ENCODE results near the gene ABLIM1.

ABLIM1 gene

GRCh38 chr10:114623661-114624294, 34.3 kb downstream of the ABLIM1 start:
- no peak for DNase-seq (ENCODE audit: low read depth)

DNA sequence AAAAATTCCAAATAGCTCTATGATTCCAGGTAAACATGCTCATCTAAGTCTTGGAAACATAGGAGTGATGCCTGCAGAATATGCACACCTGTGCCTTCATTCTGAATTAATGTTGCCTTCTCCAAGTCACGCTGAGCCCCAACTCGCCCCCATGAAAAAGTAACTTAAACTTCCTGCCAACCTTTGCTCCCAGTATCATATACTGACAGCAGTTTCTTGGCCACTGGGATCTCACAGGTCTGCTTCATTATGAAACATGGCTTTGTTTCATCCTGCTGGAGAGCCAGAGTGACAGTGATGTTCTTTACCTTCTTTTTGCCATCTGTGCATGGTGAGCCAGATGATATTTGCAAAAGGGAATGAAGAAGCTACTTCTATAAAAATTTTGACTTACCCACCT, 34.9 kb downstream of the ABLIM1 start:
- DNase-seq (ENCODE audit: low read depth) = no peak

DNA sequence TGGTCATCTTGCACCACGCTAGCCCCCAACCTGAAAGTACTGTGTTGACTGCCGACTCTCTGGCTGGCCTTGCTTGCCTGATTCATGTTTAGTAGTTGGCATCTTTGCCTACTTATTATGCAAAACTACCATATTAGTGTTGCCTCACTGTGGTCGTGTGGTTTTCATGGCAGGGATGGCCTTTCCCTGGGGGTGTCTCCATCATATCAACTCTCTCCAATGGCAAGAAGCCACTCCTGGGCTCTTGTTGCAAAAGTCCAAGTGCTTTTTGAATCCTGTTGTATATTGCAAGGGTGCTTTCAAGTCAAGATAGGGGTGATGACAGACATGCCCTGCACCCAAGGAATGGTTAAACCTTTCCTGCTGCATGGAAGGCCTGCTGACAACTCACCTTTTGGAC, 39.4 kb downstream of the ABLIM1 start:
- DNase-seq (ENCODE audit: low read depth) = no peak

- DNase-seq (ENCODE audit: low read depth) = no peak
Observed at GRCh38 chr10:114616516-114616915, 41.6 kb downstream of the ABLIM1 start.

- DNase-seq (ENCODE audit: low read depth) = no peak
Observed at GRCh38 chr10:114616103-114616502, 42.0 kb downstream of the ABLIM1 start.

GRCh38 chr10:114615600-114616007, 42.5 kb downstream of the ABLIM1 start:
- no peak for DNase-seq (ENCODE audit: low read depth)

DNA sequence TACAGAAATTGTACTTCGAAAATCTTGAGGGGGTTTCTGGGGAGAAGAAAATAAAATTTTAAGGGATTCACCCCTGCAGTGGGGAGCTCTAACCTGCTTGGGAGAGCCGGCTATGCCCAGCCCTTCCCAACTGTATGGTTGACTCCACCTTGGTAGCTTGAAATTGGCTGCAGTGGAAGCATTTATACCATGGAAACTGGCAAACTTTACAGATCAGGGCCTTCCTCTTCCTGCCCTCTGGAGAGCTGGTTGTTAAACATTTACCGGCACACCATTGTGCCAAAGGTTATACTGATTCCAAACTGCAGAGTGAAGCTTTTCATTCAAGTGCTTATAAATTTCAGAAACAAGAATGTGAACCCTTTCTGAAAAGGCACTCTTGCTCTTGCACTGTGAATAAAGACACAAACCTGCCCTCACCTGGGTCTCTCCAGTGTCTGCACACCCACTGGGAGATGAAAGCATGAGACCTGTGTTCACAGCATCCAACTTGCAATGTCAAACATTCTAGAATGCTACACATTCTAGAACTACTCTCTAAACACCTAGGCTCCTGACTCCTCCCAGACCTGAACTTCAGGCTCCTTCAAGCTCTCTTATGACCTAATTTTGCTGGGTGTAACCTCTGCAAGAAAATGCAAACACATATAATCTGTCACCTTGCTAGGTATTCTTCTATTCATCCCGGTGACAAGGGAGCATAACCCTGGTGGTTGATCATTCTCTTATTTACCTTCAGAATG, 44.7 kb downstream of the ABLIM1 start:
- DNase-seq (ENCODE audit: low read depth) = no peak

DNA sequence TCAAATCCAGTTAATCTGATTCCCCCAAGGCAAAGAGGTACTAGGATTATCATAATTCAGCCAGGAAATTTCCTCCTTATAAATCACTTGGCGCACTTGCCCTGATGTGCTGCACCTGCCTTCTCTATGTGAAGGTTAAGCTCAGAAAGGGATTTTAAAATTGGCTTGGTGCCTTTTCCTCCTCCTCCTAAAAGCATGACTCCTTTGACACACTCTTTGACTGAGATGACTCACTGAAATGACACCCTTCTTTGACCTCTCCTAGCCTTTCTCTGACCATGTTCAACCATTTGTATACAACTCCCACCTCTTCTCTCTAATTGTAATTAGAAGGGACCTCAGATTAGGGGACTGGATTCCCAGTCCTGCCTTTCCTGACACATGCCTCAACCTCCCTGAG, 46.5 kb downstream of the ABLIM1 start:
- no peak for DNase-seq (ENCODE audit: low read depth)

DNA sequence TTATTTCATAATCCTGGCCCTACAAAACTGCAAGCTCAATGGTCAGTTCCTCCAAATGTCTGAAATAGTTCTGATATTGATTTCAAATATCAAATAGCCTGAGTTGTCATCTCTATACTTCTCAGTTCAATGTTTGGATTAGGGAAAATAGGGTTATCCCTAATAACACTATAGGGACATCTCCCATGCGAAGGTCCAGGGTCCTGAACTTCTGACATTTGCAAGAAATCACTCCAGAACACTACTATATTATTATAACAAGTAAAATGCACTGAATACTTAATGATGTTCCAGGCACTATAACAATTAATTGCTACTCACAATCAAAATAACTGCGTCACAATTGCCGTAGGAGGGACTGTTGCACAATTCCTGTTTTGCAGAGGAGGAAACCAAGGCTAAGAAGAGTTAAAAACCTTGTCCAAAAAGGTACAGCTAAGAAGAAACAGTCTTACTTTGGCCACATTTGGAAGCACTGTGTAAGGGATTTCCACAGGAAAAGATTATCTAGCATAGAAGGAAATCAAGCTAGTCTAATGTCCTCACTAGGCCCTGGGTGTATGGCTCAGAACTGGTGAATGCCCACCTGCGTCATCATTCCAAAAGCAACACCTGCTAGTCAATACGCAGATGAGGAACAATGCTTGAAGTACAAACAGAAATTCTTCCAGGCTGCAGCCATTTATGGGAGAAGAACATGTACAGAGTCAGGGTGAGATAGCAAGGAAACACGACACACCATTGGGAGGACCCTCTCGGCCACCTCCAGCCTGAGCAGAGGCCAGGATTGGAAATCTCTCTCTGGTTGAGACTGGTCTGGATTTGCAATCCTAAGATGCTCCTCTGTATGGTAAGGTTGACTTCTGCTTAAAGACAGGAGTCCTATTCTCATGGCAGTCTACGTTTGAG, 48.3 kb downstream of the ABLIM1 start:
- DNase-seq (ENCODE audit: low read depth) = no peak

DNA sequence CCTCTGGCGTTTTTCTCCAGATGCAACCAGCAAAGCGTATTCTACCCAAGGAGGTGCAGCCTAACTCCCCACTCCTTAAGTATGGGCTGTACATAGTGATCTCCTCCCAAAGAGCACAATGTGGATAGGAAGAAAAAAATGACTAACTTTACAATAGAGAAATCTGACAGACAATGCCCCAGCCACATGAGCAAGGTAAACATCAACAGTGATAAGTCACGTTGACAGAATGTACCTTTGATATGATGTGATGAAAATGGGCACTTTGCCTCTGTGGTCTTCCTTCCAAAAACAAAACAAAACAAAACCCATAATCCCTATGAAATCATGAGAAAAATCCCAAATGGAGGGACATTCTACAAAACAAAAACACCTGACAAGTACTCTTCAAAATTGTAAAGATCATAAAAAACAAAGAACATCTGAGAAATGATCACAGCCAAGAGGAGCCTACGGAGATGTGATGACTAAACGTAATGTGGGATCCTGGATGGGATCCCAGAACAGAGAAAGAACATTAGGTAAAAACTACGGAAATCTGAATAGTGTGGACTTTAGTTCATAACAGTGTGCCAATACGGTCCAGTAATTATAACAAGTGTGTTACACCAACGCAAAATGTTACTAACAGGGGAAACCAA, 50.6 kb downstream of the ABLIM1 start:
- DNase-seq (ENCODE audit: low read depth) = no peak

GRCh38 chr10:114605155-114605797, 52.8 kb downstream of the ABLIM1 start:
- DNase-seq (ENCODE audit: low read depth) = no peak

GRCh38 chr10:114604357-114605130, 53.5 kb downstream of the ABLIM1 start:
- DNase-seq (ENCODE audit: low read depth) = no peak

GRCh38 chr10:114603948-114604347, 54.1 kb downstream of the ABLIM1 start:
- no peak for DNase-seq (ENCODE audit: low read depth)

GRCh38 chr10:114603303-114603702, 54.8 kb downstream of the ABLIM1 start:
- DNase-seq (ENCODE audit: low read depth) = no peak

DNA sequence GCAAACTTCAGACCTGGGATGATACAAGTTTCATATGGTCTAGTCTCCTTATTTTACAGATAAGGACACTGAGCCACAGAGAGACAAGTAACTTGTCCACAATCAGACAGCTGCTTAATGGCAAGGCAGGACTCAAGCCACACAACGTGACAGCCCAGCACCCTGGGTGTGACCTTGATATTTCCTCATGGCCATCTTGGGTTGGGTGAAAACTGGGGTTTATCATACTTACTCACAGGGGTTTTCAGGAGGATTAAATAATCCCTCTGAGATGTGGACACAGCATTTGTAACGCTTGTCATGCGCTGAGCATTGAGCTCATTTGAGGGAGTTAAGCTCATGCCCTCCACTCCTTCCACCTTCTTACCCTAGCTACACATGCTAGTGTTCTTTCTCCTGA, 58.0 kb downstream of the ABLIM1 start:
- DNase-seq (ENCODE audit: low read depth) = no peak

DNA sequence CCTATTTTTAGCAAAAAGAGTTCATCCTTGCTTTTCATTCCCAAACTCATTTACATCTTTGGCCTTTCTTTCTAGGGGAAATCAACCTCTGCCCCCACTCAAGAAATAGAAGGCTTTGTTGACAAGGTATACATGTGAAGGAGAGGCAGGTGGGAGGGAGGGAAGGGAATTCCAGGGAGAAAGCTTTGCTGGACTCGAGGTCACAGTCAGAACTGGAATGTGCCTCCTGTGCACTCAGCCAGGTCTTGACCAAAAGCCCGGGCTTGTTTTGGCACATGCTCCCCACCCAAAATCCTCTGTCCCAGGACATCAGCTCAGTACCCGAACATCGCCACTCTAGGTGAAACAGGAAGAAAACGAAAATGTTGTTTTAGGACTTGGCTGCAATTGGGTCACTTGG, 61.3 kb downstream of the ABLIM1 start:
- no peak for DNase-seq (ENCODE audit: low read depth)

DNA sequence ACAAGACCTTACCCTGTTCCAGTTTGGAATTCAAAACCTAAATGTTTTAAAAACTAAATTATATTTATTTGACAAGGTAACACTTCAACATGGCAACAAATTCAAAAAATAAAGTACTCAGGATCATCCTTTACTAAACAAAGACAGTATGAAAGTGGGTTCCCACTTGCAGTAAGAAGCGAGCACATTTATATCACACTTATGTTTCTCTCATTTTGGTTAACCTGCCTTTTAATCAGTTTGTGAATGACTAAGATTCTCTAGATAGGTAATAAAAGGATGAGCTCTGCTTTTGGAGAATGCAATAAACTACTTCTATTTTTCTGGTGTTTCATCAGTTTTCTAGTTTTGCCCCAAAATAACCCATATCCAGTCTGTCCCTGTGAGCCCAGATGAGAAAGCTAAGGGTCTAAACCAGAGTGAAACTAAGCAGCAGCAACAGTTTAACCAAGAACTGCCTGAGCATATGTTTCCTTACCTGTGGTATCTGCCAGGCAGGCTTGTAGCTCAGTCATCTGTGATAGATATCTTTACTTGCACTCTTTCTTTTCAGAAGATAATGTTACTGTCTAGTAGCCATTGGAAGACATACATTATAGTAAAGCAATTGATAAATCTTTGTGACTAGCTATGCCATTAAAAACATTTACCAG, 64.1 kb downstream of the ABLIM1 start:
- no peak for DNase-seq (ENCODE audit: low read depth)

- no peak for DNase-seq (ENCODE audit: low read depth)
Observed at GRCh38 chr10:114593240-114593792, 64.8 kb downstream of the ABLIM1 start.

DNA sequence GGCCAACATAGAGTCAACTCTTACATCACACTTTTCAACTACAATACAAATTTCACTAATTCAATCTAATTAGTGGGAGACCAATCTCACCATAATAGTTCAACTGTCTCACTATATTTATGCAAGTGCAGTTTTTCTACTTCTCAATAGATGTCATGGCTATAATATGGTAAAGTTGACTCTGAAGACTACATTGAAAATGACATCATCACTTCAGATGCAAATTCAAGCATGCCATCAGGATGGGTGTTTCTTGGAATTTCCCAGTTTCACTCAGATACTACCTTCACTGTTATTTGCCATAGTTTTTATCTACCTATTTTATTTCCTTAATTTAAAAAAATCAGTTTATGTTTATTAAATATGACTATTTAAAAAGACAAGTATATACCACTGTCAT, 67.1 kb downstream of the ABLIM1 start:
- no peak for DNase-seq (ENCODE audit: low read depth)

DNA sequence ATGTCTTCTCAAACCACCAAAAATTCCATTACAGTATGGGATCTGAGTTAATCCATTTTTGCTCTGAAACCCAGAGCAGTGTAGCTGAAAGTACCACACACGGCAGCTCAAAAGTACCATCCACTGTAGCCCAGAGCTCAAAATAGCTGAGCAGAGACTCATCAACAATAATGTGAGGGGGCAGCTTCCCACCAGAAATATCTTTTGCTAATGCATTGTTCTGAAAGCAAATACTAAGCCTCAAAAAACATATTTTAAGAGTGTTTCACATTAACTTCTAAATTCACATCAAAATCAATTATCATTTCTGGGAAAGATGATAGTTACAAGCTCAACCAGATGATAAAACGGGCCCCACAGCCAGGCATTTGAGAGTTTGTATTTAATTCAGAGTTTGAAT, 73.7 kb downstream of the ABLIM1 start:
- DNase-seq (ENCODE audit: low read depth) = no peak
